Tibial nerve (tissue), 4 donors: Measurements from ENCODE around the gene SERINC5.

Experiments used
- EP300 ChIP-seq, 2 donors: sonication (generic); formaldehyde crosslinking; IDR thresholded peaks; one replicate each; pipeline ENCODE4 v1.6.1; 2017; ENCODE audit warnings: antibody characterized with exemption in 2 of 2, mild to moderate bottlenecking in 1 of 2
- POLR2A ChIP-seq, 2 donors: fragments of 450-650 bp; IDR thresholded peaks; one replicate each; pipeline ENCODE4 v1.6.1; 2017; ENCODE audit warnings: antibody characterized with exemption in 2 of 2, mild to moderate bottlenecking in 2 of 2, moderate library complexity in 2 of 2
- TF ChIP-seq, protein P1 (sequence below), 5 experiments: fragments of 200-600 bp in 3 of 5; fragments of 450-650 bp in 2 of 5; sonication (generic) in 3 of 5; IDR thresholded peaks; one replicate each; pipeline ENCODE4 v1.5.1; 2016 to 2019; ENCODE audit warnings: antibody characterized with exemption in 5 of 5, mild to moderate bottlenecking in 3 of 5, moderate library complexity in 2 of 5

DNA sequence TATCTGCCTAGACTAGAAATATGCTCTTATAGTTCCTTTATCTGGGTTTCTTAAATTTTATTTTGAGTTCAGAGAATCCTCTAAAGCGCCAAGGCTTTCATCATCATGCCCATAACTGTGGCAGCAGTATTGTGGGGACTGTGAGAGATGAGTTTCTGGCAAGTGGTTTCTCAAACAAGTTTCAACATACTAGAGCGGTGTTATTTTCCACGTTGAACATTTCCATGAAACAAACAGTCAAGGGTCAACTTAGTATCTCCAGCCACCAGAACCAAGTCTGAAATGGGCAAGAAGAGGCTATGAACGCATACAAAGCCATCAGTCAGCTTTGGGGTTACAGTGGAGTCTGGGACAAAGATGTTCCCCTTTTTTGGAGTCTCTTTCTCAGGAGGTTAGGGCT lies 40.3 kb downstream of the SERINC5 start:
- TF ChIP-seq POLR2A (IDR thresholded peaks at IDR 0.05), result no peak
- TF ChIP-seq, protein P1, sequence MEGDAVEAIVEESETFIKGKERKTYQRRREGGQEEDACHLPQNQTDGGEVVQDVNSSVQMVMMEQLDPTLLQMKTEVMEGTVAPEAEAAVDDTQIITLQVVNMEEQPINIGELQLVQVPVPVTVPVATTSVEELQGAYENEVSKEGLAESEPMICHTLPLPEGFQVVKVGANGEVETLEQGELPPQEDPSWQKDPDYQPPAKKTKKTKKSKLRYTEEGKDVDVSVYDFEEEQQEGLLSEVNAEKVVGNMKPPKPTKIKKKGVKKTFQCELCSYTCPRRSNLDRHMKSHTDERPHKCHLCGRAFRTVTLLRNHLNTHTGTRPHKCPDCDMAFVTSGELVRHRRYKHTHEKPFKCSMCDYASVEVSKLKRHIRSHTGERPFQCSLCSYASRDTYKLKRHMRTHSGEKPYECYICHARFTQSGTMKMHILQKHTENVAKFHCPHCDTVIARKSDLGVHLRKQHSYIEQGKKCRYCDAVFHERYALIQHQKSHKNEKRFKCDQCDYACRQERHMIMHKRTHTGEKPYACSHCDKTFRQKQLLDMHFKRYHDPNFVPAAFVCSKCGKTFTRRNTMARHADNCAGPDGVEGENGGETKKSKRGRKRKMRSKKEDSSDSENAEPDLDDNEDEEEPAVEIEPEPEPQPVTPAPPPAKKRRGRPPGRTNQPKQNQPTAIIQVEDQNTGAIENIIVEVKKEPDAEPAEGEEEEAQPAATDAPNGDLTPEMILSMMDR (IDR thresholded peaks at IDR 0.05), result no peak
- TF ChIP-seq EP300 (IDR thresholded peaks at IDR 0.05), result no peak
